ENCODE results near the gene RTN4R. TPM values are rescaled to one million over a fixed set of nuclear protein-coding genes. Genes with fewer than 3 reads are reported as not detected.
A peak's percentile ranks its signal among the peaks of the same experiment; 100 is the strongest.

RTN4R gene
- total and polyA plus RNA-seq, 9 of the 15 experiments (the other 6 are each of a cell fraction or from before 2014, with no cell fraction given), result 0.04 to 2.8 (median 1.4) TPM; not detected in 3

- no peak for TF ChIP-seq ZBTB2 (IDR thresholded peaks at IDR 0.05)
- no peak for TF ChIP-seq ZNF780A (CRISPR knock-in tag; IDR thresholded peaks at IDR 0.05)
- TF ChIP-seq, protein P1, sequence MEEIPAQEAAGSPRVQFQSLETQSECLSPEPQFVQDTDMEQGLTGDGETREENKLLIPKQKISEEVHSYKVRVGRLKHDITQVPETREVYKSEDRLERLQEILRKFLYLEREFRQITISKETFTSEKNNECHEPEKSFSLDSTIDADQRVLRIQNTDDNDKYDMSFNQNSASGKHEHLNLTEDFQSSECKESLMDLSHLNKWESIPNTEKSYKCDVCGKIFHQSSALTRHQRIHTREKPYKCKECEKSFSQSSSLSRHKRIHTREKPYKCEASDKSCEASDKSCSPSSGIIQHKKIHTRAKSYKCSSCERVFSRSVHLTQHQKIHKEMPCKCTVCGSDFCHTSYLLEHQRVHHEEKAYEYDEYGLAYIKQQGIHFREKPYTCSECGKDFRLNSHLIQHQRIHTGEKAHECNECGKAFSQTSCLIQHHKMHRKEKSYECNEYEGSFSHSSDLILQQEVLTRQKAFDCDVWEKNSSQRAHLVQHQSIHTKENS (CRISPR knock-in tag; IDR thresholded peaks at IDR 0.05), result no peak
- TF ChIP-seq STAT5B (CRISPR knock-in tag; IDR thresholded peaks at IDR 0.05), result no peak
- TF ChIP-seq, protein P2, sequence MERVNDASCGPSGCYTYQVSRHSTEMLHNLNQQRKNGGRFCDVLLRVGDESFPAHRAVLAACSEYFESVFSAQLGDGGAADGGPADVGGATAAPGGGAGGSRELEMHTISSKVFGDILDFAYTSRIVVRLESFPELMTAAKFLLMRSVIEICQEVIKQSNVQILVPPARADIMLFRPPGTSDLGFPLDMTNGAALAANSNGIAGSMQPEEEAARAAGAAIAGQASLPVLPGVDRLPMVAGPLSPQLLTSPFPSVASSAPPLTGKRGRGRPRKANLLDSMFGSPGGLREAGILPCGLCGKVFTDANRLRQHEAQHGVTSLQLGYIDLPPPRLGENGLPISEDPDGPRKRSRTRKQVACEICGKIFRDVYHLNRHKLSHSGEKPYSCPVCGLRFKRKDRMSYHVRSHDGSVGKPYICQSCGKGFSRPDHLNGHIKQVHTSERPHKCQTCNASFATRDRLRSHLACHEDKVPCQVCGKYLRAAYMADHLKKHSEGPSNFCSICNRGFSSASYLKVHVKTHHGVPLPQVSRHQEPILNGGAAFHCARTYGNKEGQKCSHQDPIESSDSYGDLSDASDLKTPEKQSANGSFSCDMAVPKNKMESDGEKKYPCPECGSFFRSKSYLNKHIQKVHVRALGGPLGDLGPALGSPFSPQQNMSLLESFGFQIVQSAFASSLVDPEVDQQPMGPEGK (CRISPR knock-in tag; IDR thresholded peaks at IDR 0.05; ENCODE audit: borderline replicate concordance), result peak; percentile 20; the same call in 1 of the 2 replicates
- TF ChIP-seq ZNF699 (CRISPR knock-in tag; IDR thresholded peaks at IDR 0.05; ENCODE audit: insufficient replicate concordance), result no peak
- no peak for TF ChIP-seq MITF (IDR thresholded peaks at IDR 0.05)
- no peak for TF ChIP-seq PHF8 (IDR thresholded peaks at IDR 0.05; ENCODE audit: borderline replicate concordance, low read length)
- TF ChIP-seq RREB1 (CRISPR knock-in tag; IDR thresholded peaks at IDR 0.05), result no peak
- TF ChIP-seq BMI1 (IDR thresholded peaks at IDR 0.05; ENCODE audit: low read length), result no peak
- TF ChIP-seq HMGN3 (IDR thresholded peaks at IDR 0.05; ENCODE audit: borderline replicate concordance, extremely low read depth, insufficient read length, low read depth, low read length), result no peak
- TF ChIP-seq SIN3A (IDR thresholded peaks at IDR 0.05; ENCODE audit: borderline replicate concordance in 2 of 2, control insufficient read depth in 1 of 2, low read depth in 2 of 2, low read length in 2 of 2), result no peak
Observed at GRCh38 chr22:20262582-20263147, 5.5 kb downstream of the RTN4R start (continued).

Measured in K562 (cell line).